OCI-LY7 (cell line): ENCODE data around the gene PLEKHM3. TPM values are rescaled to one million over a fixed set of nuclear protein-coding genes. Genes with fewer than 3 reads are reported as not detected.

ENCODE experiments used
- BruUV-seq: library from RNA; stranded (reverse); fragments of 400-500 nt; replicated peaks from 2 replicates; lab custom pipeline; 2021; lab: Mats Ljungman, UMichigan
- CTCF ChIA-PET: fragments of 300-600 bp; sonication (Branson Sonifier 250); formaldehyde crosslinking; loops from one replicate; lab custom pipeline; 2022; ENCODE audit warnings: antibody characterized with exemption; ENCODE audit not compliant: unreplicated experiment; lab: Charles Lee
- POLR2A ChIA-PET: fragments of 300-600 bp; sonication (Branson Sonifier 250); formaldehyde crosslinking; loops from one replicate; lab custom pipeline; 2022; ENCODE audit warnings: antibody characterized with exemption; lab: Charles Lee
- DNase-seq: peaks from one replicate; pipeline ENCODE4 v3.0.0-alpha.2; 2015; ENCODE audit warnings: low spot score
- H2AFZ ChIP-seq: fragments of 200-600 bp; sonication (generic), shearing (Covaris generic); 2 replicates; pipeline ENCODE4 v1.6.1; 2014; ENCODE audit warnings: mild to moderate bottlenecking, antibody characterized with exemption, low read length, moderate library complexity
- H3K27ac ChIP-seq: fragments of 200-600 bp; sonication (generic); 2 replicates; pipeline ENCODE4 v1.5.1; 2014; ENCODE audit warnings: mixed run types, low read depth, mild to moderate bottlenecking, moderate library complexity, low read length, inconsistent platforms; ENCODE audit not compliant: poor library complexity, severe bottlenecking
- H3K36me3 ChIP-seq: fragments of 200-600 bp; sonication (generic); 2 replicates; pipeline ENCODE4 v1.6.1; 2014; ENCODE audit warnings: mild to moderate bottlenecking, antibody characterized with exemption, low read length, moderate library complexity, mixed read lengths; ENCODE audit not compliant: insufficient read depth
- H3K4me1 ChIP-seq: fragments of 200-600 bp; sonication (generic); 2 replicates; pipeline ENCODE4 v1.5.1; 2014; ENCODE audit warnings: mild to moderate bottlenecking, low read length; ENCODE audit not compliant: insufficient read depth, poor library complexity, severe bottlenecking
- H3K4me2 ChIP-seq: fragments of 200-600 bp; sonication (generic); 2 replicates; pipeline ENCODE4 v1.6.1; 2014; ENCODE audit warnings: mild to moderate bottlenecking, low read length
- H3K4me3 ChIP-seq: fragments of 200-600 bp; sonication (generic); 2 replicates; pipeline ENCODE4 v1.5.1; 2014; ENCODE audit warnings: mild to moderate bottlenecking, low read depth, low read length; ENCODE audit not compliant: poor library complexity, severe bottlenecking
- H3K79me2 ChIP-seq: fragments of 200-600 bp; sonication (generic); 2 replicates; pipeline ENCODE4 v1.6.1; 2016; ENCODE audit warnings: low read depth, mild to moderate bottlenecking, low read length, moderate library complexity, mixed read lengths; ENCODE audit not compliant: insufficient read depth
- H3K9me2 ChIP-seq: fragments of 200-600 bp; sonication (generic); 2 replicates; pipeline ENCODE4 v1.6.1; 2016; ENCODE audit warnings: mild to moderate bottlenecking, low read length, mixed read lengths; ENCODE audit not compliant: insufficient read depth
- H3K9me3 ChIP-seq: fragments of 200-600 bp; sonication (generic); 2 replicates; pipeline ENCODE4 v1.6.1; 2014; ENCODE audit warnings: mild to moderate bottlenecking, mixed run types, low read length, mixed read lengths
- H4K20me1 ChIP-seq: fragments of 200-600 bp; sonication (generic); 2 replicates; pipeline ENCODE4 v1.6.1; 2014; ENCODE audit warnings: mild to moderate bottlenecking, antibody characterized with exemption, low read length, moderate library complexity, mixed read lengths; ENCODE audit not compliant: insufficient read depth
- EZH2phosphoT487 ChIP-seq: fragments of 200-600 bp; sonication (generic); IDR thresholded peaks from 2 replicates; pipeline ENCODE4 v1.6.1; 2018; ENCODE audit warnings: low read depth, borderline replicate concordance, mild to moderate bottlenecking, mixed run types, antibody characterized with exemption, low read length, moderate library complexity, mixed read lengths
- intact Hi-C: fragments of 100-400 bp; cut with micrococcal nuclease; formaldehyde crosslinking; loops from one replicate; pipeline ENCODE4 v1.10.0; 2022; ENCODE audit not compliant: unreplicated experiment
- total RNA-seq, 2 experiments: library from RNA; depleted of rRNA in 1 of 2; stranded (reverse); fragments of >200 nt in 1 of 2; shearing (Covaris generic) in 1 of 2; gene quantifications; 2 replicates each; pipeline ENCODE4 v1.2.3, GENCODE V29; 2014 to 2022
- TF ChIP-seq, protein P1 (sequence below): fragments of 200-600 bp; sonication (generic); conservative IDR thresholded peaks from 2 replicates; pipeline ENCODE4 v1.5.1; 2014; ENCODE audit warnings: mild to moderate bottlenecking, antibody characterized with exemption, low read length, moderate library complexity, mixed read lengths

Gene PLEKHM3
- total RNA-seq, 2 experiments from 2014 or later, result 3.7 to 6.3 TPM

DNA sequence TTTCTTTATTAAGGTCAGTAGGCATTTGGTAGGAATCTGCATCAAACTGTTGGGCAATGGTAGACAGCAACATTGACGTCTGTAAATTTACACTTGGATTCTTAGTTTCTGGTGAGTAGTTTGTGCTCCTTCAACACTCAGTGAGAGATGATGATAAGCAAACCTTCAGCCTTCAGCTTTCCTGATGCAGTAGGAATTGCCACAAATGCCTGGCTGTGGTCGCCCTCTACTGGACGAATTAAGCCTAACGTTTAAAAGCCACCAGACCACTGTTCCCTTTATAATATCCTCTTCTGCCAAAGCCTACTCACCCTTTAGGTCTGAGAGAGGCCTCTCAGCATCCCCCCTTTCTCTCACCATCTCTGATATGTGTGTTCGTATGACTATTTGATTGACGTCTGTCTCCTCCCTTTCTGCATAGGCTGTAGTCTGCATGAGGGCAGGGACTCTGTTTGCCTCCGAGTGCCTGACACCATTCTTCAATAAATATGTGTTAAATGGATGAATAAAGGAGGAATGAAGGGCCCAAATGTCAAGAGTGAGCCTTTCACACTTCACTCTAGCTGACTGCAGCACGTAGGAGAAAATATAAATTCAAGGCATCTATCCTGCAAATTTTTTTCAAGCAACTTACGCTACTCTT lies 47.0 kb upstream of the PLEKHM3 start:
- H3K4me1 ChIP-seq, result no peaks in the 10 kb centered on the region
- ChIA-PET POLR2A (interaction anchor here (0.6 kb wide), 1 partner anchor 541 kb away, joined by 3 read pairs; no protein-coding TSS in a partner anchor), CTCF (interaction anchor here (1.0 kb wide), 1 partner anchor 326 kb away, joined by 3 read pairs; no protein-coding TSS in a partner anchor)
- H3K36me3 ChIP-seq, result no peaks in the 10 kb centered on the region
- no peak overlapping the region for H3K4me2 ChIP-seq
- H2AFZ ChIP-seq, result no peak overlapping the region
- intact Hi-C loops, result loop anchor here (1.0 to 5.0 kb wide), 2 partner anchors 326 to 445 kb away; partner anchors contain the start of gene METTL21A
- H3K4me3 ChIP-seq, result no peak overlapping the region
- H3K27ac ChIP-seq, result no peak overlapping the region
- no peaks in the 10 kb centered on the region for H4K20me1 ChIP-seq
- no peaks in the 10 kb centered on the region for H3K9me3 ChIP-seq
- H3K9me2 ChIP-seq, result no peaks in the 10 kb centered on the region
- DNase-seq, result peak; percentile 58
- no TSS peak for BruUV-seq
- TF ChIP-seq, protein P1, sequence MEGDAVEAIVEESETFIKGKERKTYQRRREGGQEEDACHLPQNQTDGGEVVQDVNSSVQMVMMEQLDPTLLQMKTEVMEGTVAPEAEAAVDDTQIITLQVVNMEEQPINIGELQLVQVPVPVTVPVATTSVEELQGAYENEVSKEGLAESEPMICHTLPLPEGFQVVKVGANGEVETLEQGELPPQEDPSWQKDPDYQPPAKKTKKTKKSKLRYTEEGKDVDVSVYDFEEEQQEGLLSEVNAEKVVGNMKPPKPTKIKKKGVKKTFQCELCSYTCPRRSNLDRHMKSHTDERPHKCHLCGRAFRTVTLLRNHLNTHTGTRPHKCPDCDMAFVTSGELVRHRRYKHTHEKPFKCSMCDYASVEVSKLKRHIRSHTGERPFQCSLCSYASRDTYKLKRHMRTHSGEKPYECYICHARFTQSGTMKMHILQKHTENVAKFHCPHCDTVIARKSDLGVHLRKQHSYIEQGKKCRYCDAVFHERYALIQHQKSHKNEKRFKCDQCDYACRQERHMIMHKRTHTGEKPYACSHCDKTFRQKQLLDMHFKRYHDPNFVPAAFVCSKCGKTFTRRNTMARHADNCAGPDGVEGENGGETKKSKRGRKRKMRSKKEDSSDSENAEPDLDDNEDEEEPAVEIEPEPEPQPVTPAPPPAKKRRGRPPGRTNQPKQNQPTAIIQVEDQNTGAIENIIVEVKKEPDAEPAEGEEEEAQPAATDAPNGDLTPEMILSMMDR, result peak; percentile 87
- no peak for TF ChIP-seq EZH2phosphoT487
- H3K79me2 ChIP-seq, result no peaks in the 10 kb centered on the region

DNA sequence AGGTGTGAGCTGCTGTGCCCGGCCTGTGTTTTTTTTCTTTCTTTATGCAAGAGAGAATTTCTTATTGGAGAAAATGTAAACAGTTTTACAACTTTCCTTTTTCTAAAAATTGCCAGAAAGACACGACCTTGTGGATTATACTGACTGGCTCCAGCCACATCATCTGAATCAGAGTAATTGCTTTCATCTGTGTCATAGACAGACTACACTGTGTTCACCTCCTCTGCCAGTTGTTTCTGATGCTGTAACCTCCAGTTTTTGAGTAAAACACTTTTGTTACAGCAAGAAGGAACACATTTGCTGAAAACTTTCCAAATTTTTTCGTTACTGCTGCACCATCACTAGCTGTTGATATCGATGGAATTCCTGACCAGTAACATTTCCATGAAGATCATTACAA lies 43.9 kb upstream of the PLEKHM3 start:
- CTCF ChIA-PET, result no interaction called here
- Histone ChIP-seq H4K20me1 (no peaks in the 10 kb centered on the region), H2AFZ (no peak overlapping the region), H3K9me3 (no peaks in the 10 kb centered on the region), H3K4me2 (no peak overlapping the region), H3K27ac (no peak overlapping the region), H3K4me1 (no peaks in the 10 kb centered on the region), H3K4me3 (no peak overlapping the region), H3K36me3 (no peaks in the 10 kb centered on the region), H3K9me2 (no peaks in the 10 kb centered on the region), H3K79me2 (no peaks in the 10 kb centered on the region)
- BruUV-seq, result no TSS peak
- TF ChIP-seq EZH2phosphoT487, result no peak
- TF ChIP-seq, protein P1, result no peak
- POLR2A ChIA-PET, result interaction anchor here (0.6 kb wide), 3 partner anchors 264 to 853 kb away, joined by 3 to 4 read pairs (median 4); no protein-coding TSS in a partner anchor
- no peak for DNase-seq
- intact Hi-C loops, result no loop called here

DNA sequence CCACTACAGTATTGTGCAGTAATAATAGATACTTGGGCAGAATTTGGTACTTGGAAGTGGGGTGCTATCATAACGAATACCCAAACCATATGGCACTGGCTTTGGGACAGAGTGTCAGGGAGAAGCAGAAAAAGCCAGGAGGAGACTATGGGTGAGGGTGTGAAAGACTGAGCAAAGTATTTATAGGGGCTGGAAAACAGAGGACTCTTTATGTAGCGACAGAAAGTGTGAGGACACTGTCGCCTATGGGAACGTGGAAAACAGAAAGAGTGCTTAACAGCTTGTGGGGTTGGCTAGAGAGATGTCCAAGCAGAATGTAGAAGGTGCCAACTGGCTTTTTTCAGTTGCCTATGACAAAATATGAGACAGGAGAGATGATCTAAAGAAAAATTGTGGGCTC lies 40.7 kb upstream of the PLEKHM3 start:
- H3K79me2 ChIP-seq, result no peaks in the 10 kb centered on the region
- H2AFZ ChIP-seq, result no peak overlapping the region
- H3K36me3 ChIP-seq, result no peaks in the 10 kb centered on the region
- H3K4me1 ChIP-seq, result no peaks in the 10 kb centered on the region
- TF ChIP-seq, protein P1, result no peak
- no peak for TF ChIP-seq EZH2phosphoT487
- no peak overlapping the region for H3K27ac ChIP-seq
- no peaks in the 10 kb centered on the region for H3K9me2 ChIP-seq
- ChIA-PET POLR2A (no interaction called here), CTCF (no interaction called here)
- no peaks in the 10 kb centered on the region for H4K20me1 ChIP-seq
- no peak overlapping the region for H3K4me3 ChIP-seq
- no TSS peak for BruUV-seq
- intact Hi-C loops, result no loop called here
- no peaks in the 10 kb centered on the region for H3K9me3 ChIP-seq
- DNase-seq, result no peak
- H3K4me2 ChIP-seq, result no peak overlapping the region
